CD4-positive, alpha-beta T cell (primary cell): ENCODE results near the gene PLCH2. TPM values are rescaled to one million over a fixed set of nuclear protein-coding genes. Genes with fewer than 3 reads are reported as not detected.

ENCODE experiments used
- ATAC-seq: fragments of 200-7000 bp; cut with Tn5 transposase; one replicate; pipeline ENCODE4 v1.10.0; 2022; ENCODE audit warnings: mild to moderate bottlenecking; ENCODE audit not compliant: poor library complexity
- CTCF ChIA-PET: fragments of 350-600 bp; sonication (Branson Sonifier 250); formaldehyde crosslinking; loops from one replicate; lab custom pipeline; 2021; ENCODE audit warnings: antibody characterized with exemption, inconsistent platforms; lab: Charles Lee
- POLR2A ChIA-PET: fragments of 350-600 bp; sonication (Branson Sonifier 250); formaldehyde crosslinking; loops from one replicate; lab custom pipeline; 2021; ENCODE audit warnings: antibody characterized with exemption, inconsistent platforms; lab: Charles Lee
- DNase-seq, 14 experiments: peaks; one replicate each; pipeline ENCODE4 v3.0.0-alpha.2; 2013 to 2020; ENCODE audit warnings: mixed read lengths in 2 of 14
- H3K27ac ChIP-seq, 2 donors: one replicate each; pipeline versions ENCODE4 v1.5.1 to v1.7.0; 2013; ENCODE audit warnings: low read length in 2 of 2, low read depth in 1 of 2, mild to moderate bottlenecking in 1 of 2
- H3K27me3 ChIP-seq, 2 experiments: 1 replicate in 1 of 2; 2 replicates in 1 of 2; pipeline versions ENCODE4 v1.6.1 to v1.7.0; 2013; ENCODE audit warnings: low read length in 2 of 2, control low read depth in 1 of 2, mild to moderate bottlenecking in 1 of 2, moderate library complexity in 1 of 2; ENCODE audit not compliant: insufficient read depth in 2 of 2, control insufficient read depth in 1 of 2
- H3K36me3 ChIP-seq: one replicate; pipeline ENCODE4 v1.6.1; 2013; ENCODE audit warnings: low read length, control low read depth; ENCODE audit not compliant: insufficient read depth
- H3K4me1 ChIP-seq: one replicate; pipeline ENCODE4 v1.6.1; 2013; ENCODE audit warnings: low read length, control low read depth; ENCODE audit not compliant: insufficient read depth
- H3K4me3 ChIP-seq: one replicate; pipeline ENCODE4 v1.5.1; 2013; ENCODE audit warnings: mild to moderate bottlenecking, low read length, moderate library complexity
- H3K9me3 ChIP-seq, 2 experiments: 1 replicate in 1 of 2; 2 replicates in 1 of 2; pipeline versions ENCODE4 v1.6.1 to v1.7.0; 2013; ENCODE audit warnings: low read length in 2 of 2, mild to moderate bottlenecking in 2 of 2, control low read depth in 1 of 2, moderate library complexity in 1 of 2; ENCODE audit not compliant: control insufficient read depth in 1 of 2, insufficient read depth in 1 of 2
- H3K27ac Mint-ChIP-seq: one replicate; pipeline ENCODE4 v1.8.0; 2020; ENCODE audit warnings: mixed read lengths
- H3K27me3 Mint-ChIP-seq: one replicate; pipeline ENCODE4 v1.8.0; 2021; ENCODE audit warnings: mixed read lengths
- H3K36me3 Mint-ChIP-seq: one replicate; pipeline ENCODE4 v1.8.0; 2021; ENCODE audit warnings: low read depth, mixed read lengths
- H3K4me1 Mint-ChIP-seq: one replicate; pipeline ENCODE4 v1.8.0; 2021; ENCODE audit warnings: low read depth, mixed read lengths
- H3K4me3 Mint-ChIP-seq: one replicate; pipeline ENCODE4 v1.8.0; 2020; ENCODE audit warnings: mild to moderate bottlenecking, mixed read lengths
- H3K9me3 Mint-ChIP-seq: one replicate; pipeline ENCODE4 v1.8.0; 2020; ENCODE audit warnings: mixed read lengths
- CTCF ChIP-seq: fragments of 200-600 bp; IDR thresholded peaks from one replicate; pipeline ENCODE4 v1.8.0; 2022; ENCODE audit warnings: antibody characterized with exemption, mild to moderate bottlenecking
- intact Hi-C, 2 experiments: fragments of 100-400 bp; cut with DNase I in 1 of 2; cut with micrococcal nuclease in 1 of 2; formaldehyde crosslinking; loops; one replicate each; pipeline versions ENCODE4 v1.15.1 to v1.9.0; 2023 to 2025; cut with DNase I, micrococcal nuclease
- total RNA-seq, 174 experiments: library from RNA in 2 of 174; stranded (reverse) in 2 of 174; gene quantifications; one replicate each; pipeline ENCODE4 v1.2.3 and lab custom pipeline; 2021 to 2026

PLCH2 gene
- total RNA-seq, 2 experiments from 2014 or later, result 47.6 to 48.1 TPM

- POLR2A ChIA-PET, result no interaction called here
- H3K9me3 Mint-ChIP-seq, result no peaks in the 10 kb centered on the region
- no peak overlapping the region for H3K4me3 ChIP-seq
- H3K27me3 Mint-ChIP-seq, result no peaks in the 10 kb centered on the region
- H3K4me1 ChIP-seq, result no peaks in the 10 kb centered on the region
- peaks cover 58% of the 10 kb centered on the region for H3K36me3 ChIP-seq
- CTCF ChIA-PET, result no interaction called here
- no peaks in the 10 kb centered on the region for H3K9me3 ChIP-seq
- DNase-seq (no peak), ATAC-seq (no peak)
- H3K4me3 Mint-ChIP-seq, result no peak overlapping the region
- no peak for TF ChIP-seq CTCF
- intact Hi-C loops, result no loop called here
- no peak overlapping the region for H3K27ac ChIP-seq
- no peak overlapping the region for H3K27ac Mint-ChIP-seq
- no peaks in the 10 kb centered on the region for H3K4me1 Mint-ChIP-seq
- no peaks in the 10 kb centered on the region for H3K27me3 ChIP-seq
- peaks cover 42% of the 10 kb centered on the region for H3K36me3 Mint-ChIP-seq
Measured at GRCh38 chr1:2508751-2509150, 32.7 kb downstream of the PLCH2 start.

- H3K9me3 ChIP-seq, result no peaks in the 10 kb centered on the region
- H3K9me3 Mint-ChIP-seq, result no peaks in the 10 kb centered on the region
- no peak overlapping the region for H3K27ac Mint-ChIP-seq
- TF ChIP-seq CTCF, result no peak
- H3K4me3 ChIP-seq, result no peak overlapping the region
- ATAC-seq (no peak), DNase-seq (no peak)
- no peak overlapping the region for H3K27ac ChIP-seq
- intact Hi-C loops, result no loop called here
- no peak overlapping the region for H3K4me3 Mint-ChIP-seq
- H3K27me3 ChIP-seq, result no peaks in the 10 kb centered on the region
- H3K4me1 ChIP-seq, result no peaks in the 10 kb centered on the region
- POLR2A ChIA-PET, result no interaction called here
- H3K27me3 Mint-ChIP-seq, result no peaks in the 10 kb centered on the region
- CTCF ChIA-PET, result no interaction called here
- no peaks in the 10 kb centered on the region for H3K4me1 Mint-ChIP-seq
- peaks cover 44% of the 10 kb centered on the region for H3K36me3 Mint-ChIP-seq
- H3K36me3 ChIP-seq, result peaks cover 63% of the 10 kb centered on the region
Measured at GRCh38 chr1:2509589-2509988, 33.5 kb downstream of the PLCH2 start.

- peaks cover 73% of the 10 kb centered on the region for H3K36me3 ChIP-seq
- no peak overlapping the region for H3K27ac ChIP-seq
- Mint-ChIP-seq H3K27ac (no peak overlapping the region), H3K4me3 (no peak overlapping the region), H3K27me3 (no peaks in the 10 kb centered on the region), H3K36me3 (peaks cover 49% of the 10 kb centered on the region), H3K9me3 (no peaks in the 10 kb centered on the region), H3K4me1 (no peaks in the 10 kb centered on the region)
- H3K4me1 ChIP-seq, result no peaks in the 10 kb centered on the region
- ChIA-PET CTCF (no interaction called here), POLR2A (no interaction called here)
- no peak for TF ChIP-seq CTCF
- intact Hi-C loops, result no loop called here
- DNase-seq (no peak), ATAC-seq (no peak)
- H3K4me3 ChIP-seq, result no peak overlapping the region
- no peaks in the 10 kb centered on the region for H3K9me3 ChIP-seq
- H3K27me3 ChIP-seq, result no peaks in the 10 kb centered on the region
Measured at GRCh38 chr1:2510366-2511155, 34.5 kb downstream of the PLCH2 start.
